Large intestine (tissue), 3 donors: ENCODE results near the gene PPP1R16B. TPM values are rescaled to one million over a fixed set of nuclear protein-coding genes. Genes with fewer than 3 reads are reported as not detected.

Source experiments
- DNase-seq, 2 donors: peaks; one replicate each; pipeline versions ENCODE4 v3.0.0 to v3.0.0-alpha.2; 2013
- H3K27ac ChIP-seq: one replicate; pipeline ENCODE4 v1.5.1; 2013; ENCODE audit warnings: low read length
- H3K27me3 ChIP-seq: 2 replicates; pipeline ENCODE4 v1.6.1; 2013; ENCODE audit warnings: low read length; ENCODE audit not compliant: control insufficient read depth, insufficient read depth
- H3K36me3 ChIP-seq: 2 replicates; pipeline ENCODE4 v1.6.1; 2013; ENCODE audit warnings: low read length; ENCODE audit not compliant: control insufficient read depth, insufficient read depth
- H3K4me1 ChIP-seq: one replicate; pipeline ENCODE4 v1.6.1; 2013; ENCODE audit warnings: low read length; ENCODE audit not compliant: control insufficient read depth, insufficient read depth
- H3K4me3 ChIP-seq: one replicate; pipeline ENCODE4 v1.5.1; 2013; ENCODE audit warnings: low read length
- H3K9me3 ChIP-seq: one replicate; pipeline ENCODE4 v1.6.1; 2013; ENCODE audit warnings: mild to moderate bottlenecking, low read depth, low read length, moderate library complexity; ENCODE audit not compliant: control insufficient read depth
- WGBS: methylation state at CpG from one replicate; pipeline ENCODE4 v1.1.5; 2013; ENCODE audit warnings: low lambda C conversion rate; ENCODE audit not compliant: insufficient coverage; 5-methylcytosine and 5-hydroxymethylcytosine counted together
- polyA plus RNA-seq: library from polyadenylated mRNA; unstranded; fragments of 120-200 nt; gene quantifications from one replicate; pipeline ENCODE4 v1.2.1, GENCODE V29; 2013

Gene PPP1R16B
- polyA plus RNA-seq, 1 donor = 3.5 TPM

- Histone ChIP-seq H3K4me3 (no peak overlapping the region), H3K36me3 (peaks cover 69% of the 10 kb centered on the region), H3K27me3 (no peaks in the 10 kb centered on the region), H3K27ac (no peak overlapping the region), H3K4me1 (no peaks in the 10 kb centered on the region), H3K9me3 (no peaks in the 10 kb centered on the region)
- WGBS = no CpG with 5 or more reads among the region's 3 CpGs
- DNase-seq = peak in 1 of 2 donors; percentile 74
Observed at GRCh38 chr20:38770546-38770945, 35.0 kb upstream of the PPP1R16B start.

GRCh38 chr20:38770970-38771369, 34.5 kb upstream of the PPP1R16B start:
- H3K4me3 ChIP-seq = no peak overlapping the region
- no peaks in the 10 kb centered on the region for H3K27me3 ChIP-seq
- peaks cover 66% of the 10 kb centered on the region for H3K36me3 ChIP-seq
- no CpG with 5 or more reads among the region's 7 CpGs for WGBS
- H3K27ac ChIP-seq = no peak overlapping the region
- H3K9me3 ChIP-seq = no peaks in the 10 kb centered on the region
- no peak for DNase-seq
- no peaks in the 10 kb centered on the region for H3K4me1 ChIP-seq

GRCh38 chr20:38771621-38772020, 33.9 kb upstream of the PPP1R16B start:
- no CpG with 5 or more reads among the region's 7 CpGs for WGBS
- H3K9me3 ChIP-seq = no peaks in the 10 kb centered on the region
- H3K4me1 ChIP-seq = no peaks in the 10 kb centered on the region
- H3K36me3 ChIP-seq = peaks cover 61% of the 10 kb centered on the region
- H3K27ac ChIP-seq = no peak overlapping the region
- no peak overlapping the region for H3K4me3 ChIP-seq
- DNase-seq = no peak
- H3K27me3 ChIP-seq = no peaks in the 10 kb centered on the region

GRCh38 chr20:38774167-38774566, 31.3 kb upstream of the PPP1R16B start:
- Histone ChIP-seq H3K27me3 (no peaks in the 10 kb centered on the region), H3K36me3 (peaks cover 39% of the 10 kb centered on the region), H3K9me3 (no peaks in the 10 kb centered on the region), H3K4me3 (no peak overlapping the region), H3K27ac (no peak overlapping the region), H3K4me1 (no peaks in the 10 kb centered on the region)
- WGBS = 100% methylated on average over 2 of the region's 2 CpGs
- no peak for DNase-seq

GRCh38 chr20:38776363-38776762, 29.1 kb upstream of the PPP1R16B start:
- Histone ChIP-seq H3K9me3 (no peaks in the 10 kb centered on the region), H3K36me3 (peaks cover 25% of the 10 kb centered on the region), H3K4me3 (no peak overlapping the region), H3K27me3 (no peaks in the 10 kb centered on the region), H3K27ac (no peak overlapping the region), H3K4me1 (no peaks in the 10 kb centered on the region)
- no peak for DNase-seq
- 100% methylated on average over 7 of the region's 11 CpGs for WGBS

GRCh38 chr20:38779247-38780097, 26.0 kb upstream of the PPP1R16B start:
- DNase-seq = peak; percentile 16 to 65
- H3K36me3 ChIP-seq = no peaks in the 10 kb centered on the region
- no peaks in the 10 kb centered on the region for H3K4me1 ChIP-seq
- H3K27ac ChIP-seq = no peak overlapping the region
- WGBS = 20% methylated on average over 1 of the region's 19 CpGs
- H3K27me3 ChIP-seq = no peaks in the 10 kb centered on the region
- H3K9me3 ChIP-seq = no peaks in the 10 kb centered on the region
- no peak overlapping the region for H3K4me3 ChIP-seq

- H3K27me3 ChIP-seq = no peaks in the 10 kb centered on the region
- WGBS = no CpG with 5 or more reads among the region's 3 CpGs
- DNase-seq = no peak
- no peaks in the 10 kb centered on the region for H3K4me1 ChIP-seq
- H3K27ac ChIP-seq = no peak overlapping the region
- no peak overlapping the region for H3K4me3 ChIP-seq
- no peaks in the 10 kb centered on the region for H3K9me3 ChIP-seq
- H3K36me3 ChIP-seq = no peaks in the 10 kb centered on the region
Observed at GRCh38 chr20:38782275-38782674, 23.2 kb upstream of the PPP1R16B start.

GRCh38 chr20:38787870-38788269, 17.6 kb upstream of the PPP1R16B start:
- no peak overlapping the region for H3K4me3 ChIP-seq
- no peaks in the 10 kb centered on the region for H3K36me3 ChIP-seq
- H3K9me3 ChIP-seq = no peaks in the 10 kb centered on the region
- H3K27ac ChIP-seq = no peak overlapping the region
- WGBS = no CpG with 5 or more reads among the region's 7 CpGs
- no peaks in the 10 kb centered on the region for H3K27me3 ChIP-seq
- no peaks in the 10 kb centered on the region for H3K4me1 ChIP-seq
- no peak for DNase-seq

GRCh38 chr20:38789503-38790199, 15.8 kb upstream of the PPP1R16B start:
- Histone ChIP-seq H3K9me3 (no peaks in the 10 kb centered on the region), H3K4me3 (no peak overlapping the region), H3K27ac (no peak overlapping the region), H3K4me1 (no peaks in the 10 kb centered on the region), H3K27me3 (no peaks in the 10 kb centered on the region), H3K36me3 (no peaks in the 10 kb centered on the region)
- 70% methylated on average over 2 of the region's 7 CpGs for WGBS
- no peak for DNase-seq

GRCh38 chr20:38790200-38791053, 15.1 kb upstream of the PPP1R16B start:
- DNase-seq = no peak
- 40% methylated on average over 3 of the region's 16 CpGs for WGBS
- H3K9me3 ChIP-seq = no peaks in the 10 kb centered on the region
- H3K4me3 ChIP-seq = no peak overlapping the region
- H3K27ac ChIP-seq = no peak overlapping the region
- H3K4me1 ChIP-seq = no peaks in the 10 kb centered on the region
- H3K36me3 ChIP-seq = no peaks in the 10 kb centered on the region
- H3K27me3 ChIP-seq = no peaks in the 10 kb centered on the region
